Hepatocyte (in vitro differentiated cells): Measurements from ENCODE around the gene COL21A1. TPM values are rescaled to one million over a fixed set of nuclear protein-coding genes. Genes with fewer than 3 reads are reported as not detected.

Experiments
- DNase-seq: peaks from one replicate; pipeline ENCODE4 v3.0.0-alpha.2; 2016; ENCODE audit warnings: low spot score
- H2AFZ ChIP-seq: fragments of 200-600 bp; sonication (generic); 2 replicates; pipeline ENCODE4 v1.6.0; 2016; ENCODE audit warnings: antibody characterized with exemption, mild to moderate bottlenecking
- H3K27ac ChIP-seq: fragments of 200-600 bp; sonication (generic); 2 replicates; pipeline ENCODE4 v1.5.1; 2016; ENCODE audit warnings: mild to moderate bottlenecking
- H3K27me3 ChIP-seq: fragments of 200-600 bp; sonication (generic); 2 replicates; pipeline ENCODE4 v1.6.1; 2016
- H3K36me3 ChIP-seq: fragments of 200-600 bp; sonication (generic); replicated peaks from 2 replicates; pipeline ENCODE4 v1.5.1; 2016; ENCODE audit warnings: low read depth; ENCODE audit not compliant: insufficient read depth
- H3K4me1 ChIP-seq: fragments of 200-600 bp; sonication (generic); 2 replicates; pipeline ENCODE4 v1.5.1; 2016; ENCODE audit warnings: mild to moderate bottlenecking, moderate library complexity; ENCODE audit not compliant: insufficient read depth
- H3K4me2 ChIP-seq: fragments of 200-600 bp; sonication (generic); 2 replicates; pipeline ENCODE4 v1.6.0; 2016
- H3K4me3 ChIP-seq: fragments of 200-600 bp; sonication (generic); 2 replicates; pipeline ENCODE4 v1.5.1; 2016; ENCODE audit warnings: mild to moderate bottlenecking
- H3K79me2 ChIP-seq: fragments of 200-600 bp; sonication (generic); 2 replicates; pipeline ENCODE4 v1.6.0; 2017; ENCODE audit warnings: mild to moderate bottlenecking
- H3K9me2 ChIP-seq: fragments of 200-600 bp; sonication (generic); replicated peaks from 2 replicates; pipeline ENCODE4 v1.6.0; 2017; ENCODE audit warnings: mild to moderate bottlenecking; ENCODE audit not compliant: insufficient read depth
- H3K9me3 ChIP-seq: fragments of 200-600 bp; sonication (generic); 2 replicates; pipeline ENCODE4 v1.5.1; 2016; ENCODE audit warnings: low read depth, mild to moderate bottlenecking
- H4K20me1 ChIP-seq: fragments of 200-600 bp; sonication (generic); 2 replicates; pipeline ENCODE4 v1.6.0; 2016; ENCODE audit warnings: mild to moderate bottlenecking; ENCODE audit not compliant: insufficient read depth, poor library complexity, severe bottlenecking
- CTCF ChIP-seq: fragments of 200-600 bp; sonication (generic); IDR thresholded peaks from 2 replicates; pipeline ENCODE4 v1.5.1; 2016; ENCODE audit warnings: antibody characterized with exemption, mild to moderate bottlenecking; ENCODE audit not compliant: poor library complexity
- EZH2 ChIP-seq: fragments of 200-600 bp; sonication (generic); IDR thresholded peaks from 2 replicates; pipeline ENCODE4 v1.6.1; 2016; ENCODE audit warnings: antibody characterized with exemption, mild to moderate bottlenecking, borderline replicate concordance
- EZH2phosphoT487 ChIP-seq: fragments of 200-600 bp; sonication (generic); IDR thresholded peaks from one replicate; pipeline ENCODE4 v1.6.1; 2018; ENCODE audit warnings: antibody characterized with exemption, mild to moderate bottlenecking, low read depth, moderate library complexity; ENCODE audit not compliant: unreplicated experiment, severe bottlenecking
- WGBS: methylation state at CpG from one replicate; pipeline ENCODE4 v1.1.6; 2016; ENCODE audit warnings: low lambda C conversion rate; ENCODE audit errors: missing lambda C conversion rate; 5-methylcytosine and 5-hydroxymethylcytosine counted together
- polyA plus RNA-seq: library from polyadenylated mRNA; unstranded; fragments of >200 nt; fragmentation: Nextera tagmentation; extraction: Ambion mirVana; gene quantifications from 2 replicates; pipeline ENCODE4 v1.2.1, GENCODE V29; 2016
- total RNA-seq: library from RNA; depleted of rRNA; stranded (reverse); fragments of >200 nt; gene quantifications from 2 replicates; pipeline ENCODE4 v1.2.3, GENCODE V29; 2014

The COL21A1 gene
- total and polyA plus RNA-seq, 2 experiments from 2014 or later = 36.2 to 44.7 TPM

- TF ChIP-seq EZH2 (no peak), CTCF (no peak), EZH2phosphoT487 (no peak)
- no peaks in the 10 kb centered on the region for H3K9me2 ChIP-seq
- H3K4me3 ChIP-seq = no peak overlapping the region
- 61% methylated on average over 2 of the region's 2 CpGs for WGBS
- H3K27ac ChIP-seq = peak overlapping the region; percentile 16
- no peaks in the 10 kb centered on the region for H3K27me3 ChIP-seq
- no peaks in the 10 kb centered on the region for H3K9me3 ChIP-seq
- no peaks in the 10 kb centered on the region for H3K36me3 ChIP-seq
- H2AFZ ChIP-seq = no peak overlapping the region
- peaks cover 5% of the 10 kb centered on the region for H3K4me1 ChIP-seq
- H4K20me1 ChIP-seq = no peaks in the 10 kb centered on the region
- DNase-seq = peak; percentile 8
- no peaks in the 10 kb centered on the region for H3K79me2 ChIP-seq
- peak overlapping the region; percentile 8 for H3K4me2 ChIP-seq
Measured at GRCh38 chr6:56156643-56157042, 90.7 kb downstream of the COL21A1 start.

- H3K27ac ChIP-seq = peak overlapping the region; percentile 16
- peaks cover 5% of the 10 kb centered on the region for H3K4me1 ChIP-seq
- H3K4me2 ChIP-seq = peak overlapping the region; percentile 28
- 34% methylated on average over 4 of the region's 4 CpGs for WGBS
- no peaks in the 10 kb centered on the region for H3K27me3 ChIP-seq
- TF ChIP-seq EZH2phosphoT487 (no peak), EZH2 (no peak), CTCF (no peak)
- no peak overlapping the region for H3K4me3 ChIP-seq
- no peaks in the 10 kb centered on the region for H4K20me1 ChIP-seq
- no peaks in the 10 kb centered on the region for H3K9me2 ChIP-seq
- no peak overlapping the region for H2AFZ ChIP-seq
- no peak for DNase-seq
- no peaks in the 10 kb centered on the region for H3K79me2 ChIP-seq
- H3K36me3 ChIP-seq = no peaks in the 10 kb centered on the region
- H3K9me3 ChIP-seq = no peaks in the 10 kb centered on the region
Measured at GRCh38 chr6:56155634-56156141, 91.7 kb downstream of the COL21A1 start.

GRCh38 chr6:56154076-56154475 lies 93.3 kb downstream of the COL21A1 start:
- no peak overlapping the region for H3K4me2 ChIP-seq
- H3K36me3 ChIP-seq = no peaks in the 10 kb centered on the region
- no peak overlapping the region for H3K27ac ChIP-seq

More at GRCh38 chr6:56154076-56154475, 93.3 kb downstream of the COL21A1 start:
- H4K20me1 ChIP-seq = no peaks in the 10 kb centered on the region
- H3K4me3 ChIP-seq = no peak overlapping the region
- no peaks in the 10 kb centered on the region for H3K27me3 ChIP-seq
- H3K9me2 ChIP-seq = no peaks in the 10 kb centered on the region
- TF ChIP-seq CTCF (no peak), EZH2phosphoT487 (no peak)
- DNase-seq = no peak
- no peak overlapping the region for H2AFZ ChIP-seq
- H3K79me2 ChIP-seq = no peaks in the 10 kb centered on the region
- H3K4me1 ChIP-seq = peaks cover 5% of the 10 kb centered on the region
- H3K9me3 ChIP-seq = no peaks in the 10 kb centered on the region
